Hematopoietic multipotent progenitor cell treated with erythropoietin and hydrocortisone succinate and interleukin-3 and kit ligand, for 8 days (in vitro differentiated cells): ENCODE results near the gene H6PD.

Experiments used
- DNase-seq: peaks from one replicate; pipeline ENCODE4 v3.0.0-alpha.2; 2015

H6PD gene

DNA sequence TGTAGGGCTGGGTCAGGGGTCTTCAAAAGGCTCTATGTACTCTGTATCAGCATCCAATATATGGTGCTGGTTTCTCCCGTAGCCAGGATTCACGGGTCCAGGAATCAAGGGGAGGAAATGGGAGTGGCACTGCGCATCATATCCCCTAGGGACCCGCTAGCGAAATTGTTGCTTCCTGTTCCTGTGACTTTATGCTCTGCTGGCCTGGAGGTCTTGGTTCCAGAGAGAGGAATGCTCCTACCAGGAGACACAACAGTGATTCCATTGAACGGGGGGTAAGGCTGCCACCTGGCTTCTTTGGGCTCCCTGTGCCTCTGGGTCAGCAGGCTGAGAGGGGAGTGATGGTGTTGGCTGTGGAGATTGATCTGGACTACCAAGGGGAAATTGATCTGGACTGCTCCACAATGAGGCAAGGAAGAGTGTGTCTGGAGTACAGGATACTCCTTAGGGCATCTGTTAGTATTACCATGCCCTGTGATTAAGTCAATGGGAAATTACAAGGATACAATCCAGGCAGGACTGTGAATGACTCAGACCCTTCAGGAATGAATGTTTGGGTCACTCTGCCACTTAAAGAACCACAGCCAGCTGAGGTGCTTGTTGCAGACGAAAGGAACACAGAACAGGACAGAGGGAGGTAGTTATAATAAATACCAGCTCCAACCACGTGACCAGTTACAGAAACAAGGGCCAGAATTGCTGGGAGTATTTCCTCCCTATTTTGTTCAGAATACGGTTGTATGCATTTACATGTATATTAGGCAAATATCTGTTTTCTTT, 68.4 kb downstream of the H6PD start:
- no peak for DNase-seq

GRCh38 chr1:9303916-9304315, 69.3 kb downstream of the H6PD start:
- DNase-seq, result no peak

DNA sequence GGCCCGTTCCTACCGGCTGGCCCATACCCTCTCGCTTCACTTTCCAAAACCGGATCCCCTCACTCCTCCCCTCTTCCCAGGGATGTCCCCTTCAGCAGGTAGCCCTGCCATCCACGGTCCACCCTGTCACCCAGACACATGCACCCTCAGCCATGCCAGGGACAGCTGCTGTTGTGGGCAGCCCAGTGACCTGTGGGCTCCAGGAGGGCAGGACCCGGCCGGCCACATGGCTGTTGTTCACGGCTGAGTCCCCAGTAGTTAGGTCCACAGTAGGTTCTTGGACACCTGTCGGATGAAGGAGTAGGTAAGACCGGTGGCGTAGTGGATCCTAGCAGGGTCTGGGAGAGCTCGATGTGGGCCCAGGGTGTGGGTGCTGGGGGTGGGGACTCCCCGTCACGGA, 70.6 kb downstream of the H6PD start:
- no peak for DNase-seq

DNA sequence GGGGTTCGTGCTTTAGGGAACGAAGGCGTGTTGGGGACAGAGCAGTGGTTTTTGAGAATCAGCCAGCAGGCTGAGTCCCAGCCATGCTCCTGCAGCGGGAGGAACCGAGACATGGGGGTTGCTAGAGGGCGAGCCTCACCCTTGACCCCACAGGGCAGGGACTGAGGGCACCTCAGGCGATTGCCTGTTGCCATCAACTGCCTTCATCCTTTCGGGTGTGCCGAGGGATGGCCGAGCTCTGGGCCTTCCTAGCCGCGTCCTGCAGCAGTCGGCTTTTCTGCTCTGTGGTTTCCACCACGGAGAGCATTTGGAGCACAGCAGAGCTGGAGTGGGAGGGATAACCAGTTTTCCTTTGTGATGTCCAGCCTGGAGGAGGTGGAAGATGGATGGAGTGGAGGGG, 71.4 kb downstream of the H6PD start:
- no peak for DNase-seq

GRCh38 chr1:9307303-9307702, 72.7 kb downstream of the H6PD start:
- no peak for DNase-seq

- DNase-seq, result no peak
These were observed 73.7 kb downstream of the H6PD start for GRCh38 chr1:9308236-9308785.

DNA sequence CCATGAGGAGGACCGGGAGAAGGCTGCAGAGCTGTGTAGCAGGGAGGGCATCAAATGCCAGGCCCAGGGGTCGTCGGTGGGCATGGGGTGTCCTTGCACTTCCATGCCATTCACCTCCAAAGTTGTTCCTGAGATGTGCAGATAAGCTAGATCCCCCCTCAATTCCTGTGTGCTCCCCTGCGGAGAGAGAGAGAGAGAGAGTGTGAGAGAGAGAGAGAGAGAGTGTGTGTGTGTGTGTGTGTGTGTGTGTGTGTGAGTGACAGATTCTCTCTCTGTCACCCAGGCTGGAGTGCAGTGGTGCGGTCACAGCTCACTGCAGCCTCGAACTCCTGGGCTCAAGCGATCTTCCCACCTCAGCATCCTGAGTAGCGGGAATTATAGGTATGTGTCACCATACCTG, 74.5 kb downstream of the H6PD start:
- no peak for DNase-seq

- no peak for DNase-seq
These were observed 75.4 kb downstream of the H6PD start for GRCh38 chr1:9309991-9310390.

DNA sequence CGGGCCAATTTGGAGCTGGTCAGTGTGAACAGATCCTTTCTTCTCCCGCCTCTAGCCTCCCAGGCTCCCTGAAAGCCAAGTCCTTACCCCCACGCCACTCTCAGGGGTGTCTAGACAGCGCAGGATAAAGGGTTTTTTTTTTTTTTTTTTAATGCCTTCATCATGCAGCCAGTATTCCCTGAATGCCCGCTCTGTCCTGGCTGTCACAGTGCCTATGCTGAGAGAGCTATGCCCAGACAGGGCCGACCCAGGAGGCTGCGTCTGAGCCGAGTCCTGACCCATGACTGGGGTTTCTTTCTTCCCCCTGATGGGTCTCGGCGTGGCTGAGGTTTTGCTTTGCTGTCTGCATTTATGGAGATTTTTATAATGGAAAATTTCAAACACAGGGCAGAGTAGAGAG, 76.5 kb downstream of the H6PD start:
- DNase-seq, result no peak

DNA sequence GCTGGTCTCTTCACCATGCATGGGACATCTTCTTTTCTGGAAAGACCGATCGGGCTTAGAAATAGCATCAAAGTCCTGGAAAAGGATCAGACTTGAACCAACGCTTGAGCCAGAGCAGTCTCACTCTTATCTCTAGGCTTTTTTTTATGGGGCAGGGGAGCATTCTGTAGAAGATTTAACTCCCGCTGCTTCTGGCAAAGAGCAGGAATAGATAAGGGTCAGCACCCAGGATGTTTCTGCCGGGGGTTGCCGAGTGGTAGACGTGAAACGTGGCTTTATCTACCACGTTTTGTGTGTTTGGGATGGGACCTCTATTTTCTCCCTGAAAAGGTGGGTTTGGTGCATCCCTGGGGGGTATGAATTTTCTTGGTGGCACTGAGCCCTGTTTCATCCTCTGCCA, 76.9 kb downstream of the H6PD start:
- DNase-seq, result no peak

DNA sequence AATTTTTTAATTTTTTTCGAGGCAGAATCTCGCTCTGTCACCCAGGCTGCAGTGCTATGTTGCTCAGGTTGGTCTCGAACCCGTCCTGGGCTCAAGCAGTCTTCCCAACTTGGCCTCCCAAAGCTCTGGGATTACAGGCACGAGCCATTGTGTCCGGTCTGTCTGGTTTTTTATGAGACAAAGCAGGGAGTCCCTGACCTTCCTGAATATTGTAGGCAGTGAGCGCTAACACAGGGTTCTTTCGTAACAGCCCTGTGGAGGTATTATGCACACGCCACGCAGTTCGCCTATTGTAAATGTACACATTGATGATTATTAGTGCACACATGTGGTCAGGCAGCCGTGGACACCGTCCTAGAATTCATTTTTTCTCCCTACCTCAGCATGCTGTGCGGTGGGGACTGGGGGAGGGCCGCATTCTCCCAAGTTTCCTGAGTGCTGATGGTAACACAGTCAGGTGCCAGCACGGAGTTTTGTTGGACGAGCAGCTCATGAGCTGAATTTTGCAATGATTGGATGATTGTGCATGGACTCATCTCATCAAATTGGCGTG, 77.7 kb downstream of the H6PD start:
- DNase-seq, result no peak

- DNase-seq, result no peak
These were observed 79.0 kb downstream of the H6PD start for GRCh38 chr1:9313576-9313975.

- no peak for DNase-seq
These were observed 79.5 kb downstream of the H6PD start for GRCh38 chr1:9314111-9314510.

GRCh38 chr1:9314711-9315379, 80.3 kb downstream of the H6PD start:
- DNase-seq, result no peak

GRCh38 chr1:9315411-9316079, 81.0 kb downstream of the H6PD start:
- no peak for DNase-seq

DNA sequence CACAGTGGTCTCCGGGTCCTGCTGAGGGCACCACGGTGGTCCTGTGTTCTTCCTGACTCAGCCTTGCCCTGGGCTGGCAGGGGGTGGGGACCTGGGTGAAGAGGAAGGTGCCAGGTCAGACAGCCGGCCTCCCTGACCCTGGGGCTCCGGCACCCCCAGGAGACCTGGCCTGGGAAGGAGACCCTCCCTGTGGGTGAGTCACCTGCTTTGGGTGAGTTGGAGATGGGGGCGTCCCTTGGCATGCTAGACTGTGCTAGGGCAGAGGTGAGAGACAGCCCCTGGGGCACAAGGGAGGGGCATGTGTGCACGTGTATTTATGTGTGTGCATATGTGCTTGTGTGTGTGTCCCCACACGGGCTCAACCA, 81.5 kb downstream of the H6PD start:
- no peak for DNase-seq

DNA sequence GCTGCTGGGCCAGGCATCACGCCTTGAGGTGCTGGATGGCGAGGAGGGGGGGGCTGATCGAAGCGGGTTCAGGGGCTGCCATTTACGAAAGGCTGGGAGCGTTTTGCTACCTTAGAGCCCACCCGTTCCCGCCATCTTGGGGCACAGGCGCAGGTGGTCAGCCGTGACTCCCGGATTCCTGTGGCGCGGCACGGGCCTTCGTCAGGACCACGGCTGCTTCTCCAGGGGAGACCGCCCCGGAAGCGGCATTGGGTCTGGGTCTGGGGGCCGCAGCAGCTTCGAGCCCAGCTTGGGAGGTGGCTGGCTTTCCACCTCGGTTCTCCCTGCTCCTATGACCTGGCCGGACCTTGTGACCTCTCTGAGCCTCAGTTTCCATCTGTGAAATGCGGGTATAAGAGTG, 81.9 kb downstream of the H6PD start:
- no peak for DNase-seq

DNA sequence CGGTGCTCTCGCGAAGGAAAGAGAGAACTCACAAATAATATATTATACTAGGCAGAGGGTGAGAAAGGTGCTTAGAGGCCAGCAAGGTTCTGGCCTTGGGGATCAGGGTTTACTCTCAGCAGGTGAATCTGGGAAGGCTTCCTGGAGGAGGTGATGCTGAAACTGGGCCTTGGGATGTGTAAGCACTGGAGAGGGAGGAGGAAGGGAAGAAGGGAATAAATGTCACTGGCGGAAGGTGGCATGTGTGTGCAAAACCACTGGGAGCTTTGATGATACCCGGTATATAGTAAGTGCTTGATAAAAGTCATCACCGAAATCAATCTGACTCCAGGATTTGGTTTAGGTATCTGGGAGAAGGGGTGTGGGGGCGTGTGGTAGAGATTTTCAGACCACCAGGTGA, 82.5 kb downstream of the H6PD start:
- no peak for DNase-seq

DNA sequence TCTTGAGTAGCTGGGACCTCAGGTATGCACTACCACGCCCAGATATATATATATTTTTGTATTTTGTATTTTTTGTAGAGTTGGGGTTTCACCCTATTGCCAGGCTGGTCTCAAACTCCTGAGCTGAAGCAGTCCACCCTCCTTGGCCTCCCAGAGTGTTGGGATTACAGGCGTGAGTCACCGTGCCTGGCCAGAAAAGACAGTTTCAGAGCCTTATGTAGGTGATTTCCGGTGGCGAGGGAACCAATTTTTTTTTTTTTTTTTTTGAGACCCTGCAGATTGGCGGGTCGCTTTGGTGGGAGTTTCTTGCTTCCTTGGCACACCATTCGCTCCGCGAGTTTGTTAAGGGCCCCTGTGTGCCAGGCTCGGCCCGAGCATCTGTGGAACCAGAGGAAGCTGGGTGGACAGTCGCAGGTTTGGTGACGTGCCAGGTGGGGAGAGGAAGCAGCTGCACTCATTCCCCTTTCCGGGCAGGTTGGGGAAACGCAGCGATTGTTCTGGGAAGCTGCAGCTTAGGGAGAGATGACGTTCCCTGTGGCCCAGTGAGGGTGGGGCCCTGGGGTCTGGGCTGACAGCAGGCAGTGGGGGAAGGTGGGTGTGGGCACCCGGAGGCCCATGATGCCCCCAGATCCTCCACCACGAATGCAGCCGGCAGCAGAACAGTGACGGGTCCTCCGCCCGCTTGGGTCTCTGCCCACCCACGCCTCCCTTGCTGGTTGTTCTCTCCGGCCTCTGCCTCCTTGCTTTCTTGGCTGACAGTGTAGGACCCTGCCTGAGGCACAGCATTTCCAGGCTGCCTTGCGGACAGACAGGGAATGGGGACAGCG, 83.2 kb downstream of the H6PD start:
- no peak for DNase-seq

- DNase-seq, result no peak
These were observed 84.7 kb downstream of the H6PD start for GRCh38 chr1:9319208-9319788.

GRCh38 chr1:9319789-9320519, 85.4 kb downstream of the H6PD start:
- DNase-seq, result no peak
